ENCODE results near the gene PARP14.

GRCh38 chr3:122727294-122727693 is 46.7 kb downstream of the PARP14 start:
- TF ChIP-seq EP300 (IDR thresholded peaks at IDR 0.05; ENCODE audit: low read depth), result no peak
- no peak for TF ChIP-seq CTCF (IDR thresholded peaks at IDR 0.05)

All from transverse colon (tissue), 3 donors.